Mesenchymal stem cell (in vitro differentiated cells and primary cell): ENCODE data around the gene CYP2A7.
"Not testable (repeated sequence)": the region's sequence is repeated elsewhere in the genome, so short reads cannot be mapped to it uniquely, and the experiment has no call there.

Source experiments
- DNase-seq: peaks from one replicate; pipeline ENCODE4 v3.0.0-alpha.2; 2013
- H2AFZ ChIP-seq: one replicate; pipeline ENCODE4 v1.6.1; 2013; ENCODE audit warnings: low read depth, mild to moderate bottlenecking, control low read depth, inconsistent platforms, low read length, moderate library complexity
- H2AK5ac ChIP-seq: 2 replicates; pipeline ENCODE4 v1.6.1; 2013; ENCODE audit warnings: low read length, moderate library complexity, mild to moderate bottlenecking, inconsistent platforms; ENCODE audit not compliant: severe bottlenecking
- H2BK120ac ChIP-seq: one replicate; pipeline ENCODE4 v1.6.1; 2013; ENCODE audit warnings: low read depth, mild to moderate bottlenecking, inconsistent platforms, low read length, moderate library complexity
- H2BK12ac ChIP-seq, 2 experiments: one replicate each; pipeline ENCODE4 v1.6.1; 2013; ENCODE audit warnings: inconsistent platforms in 2 of 2, low read length in 2 of 2, mild to moderate bottlenecking in 2 of 2, moderate library complexity in 2 of 2, control low read depth in 1 of 2
- H2BK15ac ChIP-seq: one replicate; pipeline ENCODE4 v1.6.1; 2013; ENCODE audit warnings: mild to moderate bottlenecking, low read depth, inconsistent platforms; ENCODE audit not compliant: poor library complexity, severe bottlenecking
- H2BK5ac ChIP-seq: 2 replicates; pipeline ENCODE4 v1.6.1; 2013; ENCODE audit warnings: low read depth, mild to moderate bottlenecking, low read length, control low read depth, inconsistent platforms; ENCODE audit not compliant: poor library complexity, severe bottlenecking
- H3K14ac ChIP-seq, 2 experiments: one replicate each; pipeline ENCODE4 v1.6.1; 2013; ENCODE audit warnings: inconsistent platforms in 2 of 2, low read length in 2 of 2, control low read depth in 1 of 2, mild to moderate bottlenecking in 1 of 2, moderate library complexity in 1 of 2
- H3K18ac ChIP-seq, 2 experiments: one replicate each; pipeline ENCODE4 v1.6.1; 2013; ENCODE audit warnings: inconsistent platforms in 2 of 2, low read length in 2 of 2, control low read depth in 1 of 2, low read depth in 1 of 2, mild to moderate bottlenecking in 1 of 2
- H3K23ac ChIP-seq, 2 experiments: one replicate each; pipeline ENCODE4 v1.6.1; 2013; ENCODE audit warnings: inconsistent platforms in 2 of 2, low read length in 2 of 2, mild to moderate bottlenecking in 2 of 2, moderate library complexity in 2 of 2, control low read depth in 1 of 2
- H3K27ac ChIP-seq: 2 replicates; pipeline ENCODE4 v1.5.1; 2013; ENCODE audit warnings: mild to moderate bottlenecking, moderate library complexity, low read length, control low read depth, inconsistent platforms; ENCODE audit not compliant: poor library complexity, severe bottlenecking
- H3K27me3 ChIP-seq, 2 experiments: 2 replicates each; pipeline versions ENCODE4 v1.6.1 to v1.7.0; 2013; ENCODE audit warnings: low read length in 2 of 2, mild to moderate bottlenecking in 2 of 2, moderate library complexity in 2 of 2, control low read depth in 1 of 2, inconsistent platforms in 1 of 2; ENCODE audit not compliant: control insufficient read depth in 1 of 2, insufficient read depth in 1 of 2
- H3K36me3 ChIP-seq, 2 experiments: 2 replicates each; pipeline versions ENCODE4 v1.6.1 to v1.7.0; 2013; ENCODE audit warnings: low read length in 2 of 2, control low read depth in 1 of 2, inconsistent platforms in 1 of 2, low read depth in 1 of 2, mild to moderate bottlenecking in 1 of 2; ENCODE audit not compliant: insufficient read depth in 2 of 2, control insufficient read depth in 1 of 2
- H3K4ac ChIP-seq, 2 experiments: one replicate each; pipeline ENCODE4 v1.6.1; 2013; ENCODE audit warnings: inconsistent platforms in 2 of 2, low read length in 2 of 2, mild to moderate bottlenecking in 2 of 2, moderate library complexity in 2 of 2, control low read depth in 1 of 2, low read depth in 1 of 2
- H3K4me1 ChIP-seq: 2 replicates; pipeline ENCODE4 v1.6.1; 2013; ENCODE audit warnings: low read depth, low read length, control low read depth; ENCODE audit not compliant: control insufficient read depth, insufficient read depth
- H3K4me2 ChIP-seq: 2 replicates; pipeline ENCODE4 v1.6.1; 2013; ENCODE audit warnings: low read length, mild to moderate bottlenecking, inconsistent platforms; ENCODE audit not compliant: poor library complexity, severe bottlenecking
- H3K4me3 ChIP-seq, 2 experiments: 2 replicates each; pipeline versions ENCODE4 v1.5.1 to v1.7.0; 2013; ENCODE audit warnings: low read length in 2 of 2, mild to moderate bottlenecking in 2 of 2, control low read depth in 1 of 2, low read depth in 1 of 2; ENCODE audit not compliant: insufficient read depth in 1 of 2
- H3K79me1 ChIP-seq: replicated peaks from 2 replicates; pipeline ENCODE4 v1.6.1; 2013; ENCODE audit warnings: mild to moderate bottlenecking, control low read depth, low read length, inconsistent platforms; ENCODE audit not compliant: poor library complexity, severe bottlenecking
- H3K9ac ChIP-seq: 2 replicates; pipeline ENCODE4 v1.7.0; 2013; ENCODE audit warnings: mild to moderate bottlenecking, low read length, moderate library complexity
- H3K9me3 ChIP-seq: 2 replicates; pipeline ENCODE4 v1.7.0; 2013; ENCODE audit warnings: mild to moderate bottlenecking, low read length; ENCODE audit not compliant: control insufficient read depth
- H4K8ac ChIP-seq: one replicate; pipeline ENCODE4 v1.6.1; 2013; ENCODE audit warnings: inconsistent platforms, mild to moderate bottlenecking, low read length, moderate library complexity
- H4K91ac ChIP-seq: one replicate; pipeline ENCODE4 v1.6.1; 2013; ENCODE audit warnings: mild to moderate bottlenecking, low read length, inconsistent platforms
- WGBS: methylation state at CpG from one replicate; pipeline ENCODE4 v1.1.7; 2013; ENCODE audit warnings: mixed read lengths; 5-methylcytosine and 5-hydroxymethylcytosine counted together

The CYP2A7 gene

GRCh38 chr19:40850277-40850676, 31.8 kb downstream of the CYP2A7 start, which contains the start of gene CYP2A6:
Gene CYP2A6 (minus strand): TSS chr19:40850447. CDS start chr19:40850426, 21 bp downstream.
- H2AFZ ChIP-seq, H4K91ac ChIP-seq, H2AK5ac ChIP-seq, H3K18ac ChIP-seq, H3K79me1 ChIP-seq, H3K4me3 ChIP-seq, H3K14ac ChIP-seq, H2BK12ac ChIP-seq, H3K9ac ChIP-seq, H2BK120ac ChIP-seq, H3K4ac ChIP-seq, H3K4me2 ChIP-seq, H2BK15ac ChIP-seq, H3K27ac ChIP-seq, DNase-seq, H3K4me1 ChIP-seq, H4K8ac ChIP-seq, H3K9me3 ChIP-seq, H3K36me3 ChIP-seq, H3K23ac ChIP-seq, H2BK5ac ChIP-seq: not testable (repeated sequence)
- peaks cover 20 to 29% of the 10 kb centered on the region in 2 experiments for H3K27me3 ChIP-seq
- 93% methylated on average over 1 of the region's 3 CpGs for WGBS

- not testable (repeated sequence) for H3K9me3 ChIP-seq, DNase-seq, H2BK12ac ChIP-seq, H3K4me1 ChIP-seq, H3K18ac ChIP-seq, H3K23ac ChIP-seq, H2BK15ac ChIP-seq, H2AFZ ChIP-seq, H3K9ac ChIP-seq, H2BK5ac ChIP-seq, H3K79me1 ChIP-seq, H2AK5ac ChIP-seq, H3K4me2 ChIP-seq, H3K27ac ChIP-seq, H3K14ac ChIP-seq, H4K91ac ChIP-seq, H3K4me3 ChIP-seq, H2BK120ac ChIP-seq, H4K8ac ChIP-seq, H3K4ac ChIP-seq, H3K36me3 ChIP-seq
- 77% methylated on average over 7 of the region's 8 CpGs for WGBS
- peaks cover 23 to 46% of the 10 kb centered on the region in 2 experiments for H3K27me3 ChIP-seq
These were observed 35.3 kb downstream of the CYP2A7 start for GRCh38 chr19:40846722-40847121.

DNA sequence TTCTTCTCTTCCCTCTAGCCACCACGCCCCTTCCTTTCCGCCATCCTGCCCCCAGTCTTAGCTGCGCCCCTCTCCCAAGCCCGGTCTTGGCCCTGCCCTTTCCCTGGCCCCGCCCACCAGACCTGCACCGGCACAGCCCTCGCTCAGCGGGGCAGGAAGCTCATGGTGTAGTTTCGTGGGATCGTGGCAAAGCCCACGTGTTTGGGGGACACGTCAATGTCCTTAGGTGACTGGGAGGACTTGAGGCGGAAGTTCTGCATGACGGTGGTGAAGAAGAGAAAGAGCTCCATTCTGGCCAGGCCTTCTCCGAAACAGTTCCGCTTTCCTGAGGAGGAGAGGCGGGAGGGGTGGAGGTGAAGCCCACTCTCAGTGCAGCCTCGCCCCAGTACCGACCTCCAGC, 38.4 kb downstream of the CYP2A7 start:
- H3K79me1 ChIP-seq, result not testable (repeated sequence)

DNA sequence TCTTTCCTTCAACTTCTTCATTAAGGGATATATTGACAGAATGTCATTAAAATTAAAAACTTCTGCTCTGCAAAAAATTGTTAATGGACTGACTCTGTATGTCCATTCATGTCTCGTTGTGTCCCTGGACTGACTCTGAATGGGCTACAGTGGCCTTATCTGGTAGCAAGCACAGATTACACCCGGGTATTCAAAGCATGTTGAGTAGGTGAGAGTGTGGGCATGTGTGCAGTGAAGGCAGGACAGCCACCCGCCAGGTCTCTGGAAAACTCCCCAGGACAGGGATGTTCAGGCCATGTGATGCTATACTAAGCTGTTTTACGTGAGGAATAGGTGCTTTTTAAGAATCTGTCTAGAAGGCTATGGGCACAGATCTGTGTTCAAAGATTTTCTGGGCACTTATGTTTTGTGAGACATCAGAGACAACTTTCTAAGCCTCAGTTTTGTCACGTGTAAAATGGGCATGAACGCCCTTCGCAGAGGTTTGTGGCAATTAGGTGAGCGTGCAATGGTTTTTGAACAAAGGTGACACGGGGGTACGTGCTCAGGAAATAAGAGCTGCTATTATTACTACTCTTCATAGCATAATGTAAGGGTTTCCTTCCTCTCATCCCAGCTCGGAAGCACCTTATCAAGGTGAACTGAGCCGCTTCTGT, 38.9 kb downstream of the CYP2A7 start:
- not testable (repeated sequence) for H2AK5ac ChIP-seq, H3K9ac ChIP-seq, H3K79me1 ChIP-seq, H3K27ac ChIP-seq, H3K4me2 ChIP-seq, H2BK15ac ChIP-seq, H3K4me3 ChIP-seq, H3K4me1 ChIP-seq, H3K4ac ChIP-seq, H3K18ac ChIP-seq, H3K14ac ChIP-seq, H3K23ac ChIP-seq, H4K8ac ChIP-seq, H3K9me3 ChIP-seq, H3K36me3 ChIP-seq, H2BK12ac ChIP-seq, DNase-seq, H2AFZ ChIP-seq, H4K91ac ChIP-seq, H2BK5ac ChIP-seq, H2BK120ac ChIP-seq
- H3K27me3 ChIP-seq, result peaks cover 7 to 23% of the 10 kb centered on the region in 2 experiments
- WGBS, result 79% methylated on average over 7 of the region's 12 CpGs

More for the DNA sequence above, 38.4 kb downstream of the CYP2A7 start:
- not testable (repeated sequence) for H3K4ac ChIP-seq, H2BK120ac ChIP-seq, H2BK12ac ChIP-seq, H2BK15ac ChIP-seq, H3K18ac ChIP-seq, H3K9me3 ChIP-seq, H2BK5ac ChIP-seq, H3K36me3 ChIP-seq, H3K23ac ChIP-seq, H4K8ac ChIP-seq, DNase-seq, H2AK5ac ChIP-seq, H3K9ac ChIP-seq, H3K4me1 ChIP-seq, H3K4me2 ChIP-seq, H2AFZ ChIP-seq, H4K91ac ChIP-seq, H3K14ac ChIP-seq, H3K27ac ChIP-seq
- 7% methylated on average over 9 of the region's 19 CpGs for WGBS
- H3K4me3 ChIP-seq, result peak overlapping the region in 1 of 2 experiments; percentile 18
- peaks cover 11 to 28% of the 10 kb centered on the region in 2 experiments for H3K27me3 ChIP-seq
